HepG2 (cell line): ENCODE measurements around the gene DMXL1. TPM values are rescaled to one million over a fixed set of nuclear protein-coding genes. Genes with fewer than 3 reads are reported as not detected.
A peak's percentile ranks its signal among the peaks of the same experiment; 100 is the strongest.

Source experiments
- ATAC-seq: fragments of 200-7000 bp; cut with Tn5 transposase; 3 replicates; pipeline ENCODE4 v1.9.1; 2020; ENCODE audit warnings: mild to moderate bottlenecking, moderate library complexity
- BruUV-seq: library from RNA; stranded (reverse); fragments of 400-500 nt; replicated peaks from 2 replicates; lab custom pipeline; 2021; lab: Mats Ljungman, UMichigan
- CTCF ChIA-PET: fragments of 300-600 bp; formaldehyde crosslinking; extraction: SDS; loops from one replicate; lab custom pipeline; 2021; ENCODE audit warnings: low total read pairs, inconsistent platforms, low intra/inter-chr PET ratio; lab: Yijun Ruan, JAX
- POLR2A ChIA-PET: fragments of 350-600 bp; sonication (Branson Sonifier 250); formaldehyde crosslinking; loops from one replicate; lab custom pipeline; 2020; ENCODE audit warnings: antibody characterized with exemption, inconsistent platforms; lab: Yijun Ruan, JAX
- DNase-seq: peaks from one replicate; pipeline ENCODE4 v3.0.0-alpha.2; 2015; ENCODE audit warnings: low spot score
- FAIRE-seq: peaks from 3 replicates; lab custom pipeline; 2011; peaks lifted over from hg19 to GRCh38; lab: Jason Lieb, UNC
- H2AFZ ChIP-seq: one replicate; pipeline ENCODE4 v1.6.1; 2011; ENCODE audit warnings: low read length, inconsistent platforms
- H3K27ac ChIP-seq: fragments of 300-600 bp; 3 replicates; pipeline ENCODE4 v1.8.0; 2011; ENCODE audit warnings: mixed run types, mild to moderate bottlenecking, mixed read lengths, low read length, inconsistent platforms; ENCODE audit not compliant: insufficient read depth; ENCODE audit errors: extremely low read length
- H3K27me3 ChIP-seq, 2 experiments: fragments of 200-600 bp in 1 of 2; 2 replicates in 1 of 2; 3 replicates in 1 of 2; pipeline versions ENCODE4 v1.6.0 to v1.8.0; 2011; ENCODE audit warnings: low read length in 2 of 2, mild to moderate bottlenecking in 2 of 2, moderate library complexity in 2 of 2, inconsistent platforms in 1 of 2; ENCODE audit not compliant: insufficient read depth in 2 of 2, control insufficient read depth in 1 of 2
- H3K36me3 ChIP-seq, 2 experiments: fragments of 200-600 bp in 1 of 2; replicated peaks in 1 of 2; 2 replicates in 1 of 2; 3 replicates in 1 of 2; pipeline versions ENCODE4 v1.5.1 to v1.8.0; 2011; ENCODE audit warnings: low read length in 2 of 2, inconsistent platforms in 1 of 2; ENCODE audit not compliant: insufficient read depth in 2 of 2, control insufficient read depth in 1 of 2
- H3K4me1 ChIP-seq: 2 replicates; pipeline ENCODE4 v1.5.1; 2012; ENCODE audit warnings: low read length, inconsistent platforms; ENCODE audit not compliant: insufficient read depth
- H3K4me2 ChIP-seq: 2 replicates; pipeline ENCODE4 v1.6.0; 2011; ENCODE audit warnings: low read depth, low read length, inconsistent platforms
- H3K4me3 ChIP-seq, 3 experiments: fragments of 200-600 bp in 1 of 3; sonication (generic), shearing (Covaris generic) in 1 of 3; replicated peaks in 1 of 3; 2 replicates each; pipeline ENCODE4 v1.5.1; 2011 to 2016; ENCODE audit warnings: low read length in 3 of 3, inconsistent platforms in 2 of 3, low read depth in 2 of 3, mild to moderate bottlenecking in 2 of 3, control low read depth in 1 of 3, mixed read lengths in 1 of 3; ENCODE audit not compliant: insufficient read depth in 1 of 3
- H3K79me2 ChIP-seq: one replicate; pipeline ENCODE4 v1.6.1; 2011; ENCODE audit warnings: low read length, inconsistent platforms; ENCODE audit not compliant: insufficient read depth
- H3K9ac ChIP-seq: 2 replicates; pipeline ENCODE4 v1.6.0; 2011; ENCODE audit warnings: mild to moderate bottlenecking, low read depth, low read length, inconsistent platforms; ENCODE audit not compliant: insufficient read depth
- H3K9me3 ChIP-seq: 2 replicates; pipeline ENCODE4 v1.5.1; 2012; ENCODE audit warnings: mild to moderate bottlenecking, low read length
- H4K20me1 ChIP-seq: 2 replicates; pipeline ENCODE4 v1.6.0; 2011; ENCODE audit warnings: inconsistent platforms, mild to moderate bottlenecking, low read length, moderate library complexity; ENCODE audit not compliant: insufficient read depth
- ADNP ChIP-seq: sonication (generic); formaldehyde crosslinking; IDR thresholded peaks from 2 replicates; pipeline ENCODE4 v1.4.0; 2020; ENCODE audit warnings: missing genetic modification reagents
- BORCS8-MEF2B ChIP-seq: sonication (generic); formaldehyde crosslinking; IDR thresholded peaks from 2 replicates; pipeline ENCODE4 v1.8.0; 2022; ENCODE audit warnings: mild to moderate bottlenecking, missing genetic modification reagents
- BRF2 ChIP-seq: sonication (generic); formaldehyde crosslinking; IDR thresholded peaks from 2 replicates; pipeline ENCODE4 v1.8.1; 2022; ENCODE audit warnings: mild to moderate bottlenecking, missing genetic modification reagents
- CAMTA2 ChIP-seq: sonication (generic); formaldehyde crosslinking; IDR thresholded peaks from 2 replicates; pipeline ENCODE4 v1.4.0; 2020; ENCODE audit warnings: mild to moderate bottlenecking, missing genetic modification reagents, borderline replicate concordance
- FOXK1 ChIP-seq: sonication (generic); formaldehyde crosslinking; IDR thresholded peaks from 2 replicates; pipeline ENCODE4 v1.4.0; 2020; ENCODE audit warnings: low read depth, missing genetic modification reagents, borderline replicate concordance
- GATA4 ChIP-seq: sonication (generic); IDR thresholded peaks from 2 replicates; pipeline ENCODE4 v1.6.1; 2016; ENCODE audit warnings: antibody characterized with exemption, low read depth, borderline replicate concordance
- MAFF ChIP-seq: IDR thresholded peaks from 2 replicates; pipeline ENCODE4 v1.6.1; 2011; ENCODE audit warnings: low read depth, low read length, improper control_type of control experiment
- MAFK ChIP-seq, 2 experiments: IDR thresholded peaks in 1 of 2; conservative IDR thresholded peaks in 1 of 2; 2 replicates each; pipeline ENCODE4 v1.6.1; 2011; ENCODE audit warnings: improper control_type of control experiment in 2 of 2, low read length in 2 of 2
- NFE2L1 ChIP-seq: sonication (generic); formaldehyde crosslinking; IDR thresholded peaks from 2 replicates; pipeline ENCODE4 v1.4.0; 2020; ENCODE audit warnings: missing genetic modification reagents, mild to moderate bottlenecking, borderline replicate concordance
- PCBP2 ChIP-seq: fragments of 200-400 bp; formaldehyde crosslinking; optimal IDR thresholded peaks from 2 replicates; pipeline ENCODE3; 2018; ENCODE audit warnings: low read length, low read depth; ENCODE audit not compliant: poor library complexity, severe bottlenecking
- RFXAP ChIP-seq: sonication (generic); formaldehyde crosslinking; IDR thresholded peaks from 2 replicates; pipeline ENCODE4 v1.4.0; 2020; ENCODE audit warnings: missing genetic modification reagents, borderline replicate concordance
- WGBS: methylation state at CpG from one replicate; pipeline ENCODE4 v1.1.6; 2017; ENCODE audit warnings: low lambda C conversion rate; 5-methylcytosine and 5-hydroxymethylcytosine counted together
- in situ Hi-C: cut with HindIII; loops from 2 replicates; pipeline ENCODE4 v1.10.0; 2017; ENCODE audit warnings: low pct_unique_long_range_greater_than_20kb; ENCODE audit not compliant: extremely low pct_ligation_motif_present
- intact Hi-C: fragments of 100-400 bp; cut with micrococcal nuclease; formaldehyde crosslinking; loops from one replicate; pipeline ENCODE4 v1.10.0; 2022; ENCODE audit not compliant: unreplicated experiment
- polyA plus RNA-seq, 8 experiments: library from polyadenylated mRNA; depleted of rRNA in 3 of 8; stranded (reverse) in 7 of 8; unstranded in 1 of 8; fragments of >200 nt; fragmentation: Illumina TruSeq in 4 of 8; extraction: Trizol in 4 of 8; gene quantifications; 2 replicates each; pipeline versions ENCODE4 v1.2.1 to v1.2.3, GENCODE V29; 2011 to 2016; ENCODE audit warnings: low read depth in 4 of 8, missing spikeins in 1 of 8, mixed read lengths in 1 of 8; ENCODE audit not compliant: insufficient read depth in 1 of 8
- total RNA-seq, 5 experiments: library from RNA; depleted of rRNA; stranded (reverse); fragments of >200 nt; fragmentation: Illumina TruSeq; extraction: Trizol; gene quantifications; 2 replicates each; pipeline ENCODE4 v1.2.3, GENCODE V29; 2016; ENCODE audit warnings: low read depth in 1 of 5
- TF ChIP-seq, protein P1 (sequence below): IDR thresholded peaks from 2 replicates; pipeline ENCODE4 v1.4.0; 2020; ENCODE audit warnings: mild to moderate bottlenecking, missing genetic modification reagents
- TF ChIP-seq, protein P2 (sequence below): sonication (generic); formaldehyde crosslinking; IDR thresholded peaks from 2 replicates; pipeline ENCODE4 v1.5.0; 2020; ENCODE audit warnings: missing genetic modification reagents

Gene DMXL1
- total and polyA plus RNA-seq, 2 of the 13 experiments (the other 11 are each of a cell fraction or from before 2014, with no cell fraction given) = 6.9 to 18.6 TPM

DNA sequence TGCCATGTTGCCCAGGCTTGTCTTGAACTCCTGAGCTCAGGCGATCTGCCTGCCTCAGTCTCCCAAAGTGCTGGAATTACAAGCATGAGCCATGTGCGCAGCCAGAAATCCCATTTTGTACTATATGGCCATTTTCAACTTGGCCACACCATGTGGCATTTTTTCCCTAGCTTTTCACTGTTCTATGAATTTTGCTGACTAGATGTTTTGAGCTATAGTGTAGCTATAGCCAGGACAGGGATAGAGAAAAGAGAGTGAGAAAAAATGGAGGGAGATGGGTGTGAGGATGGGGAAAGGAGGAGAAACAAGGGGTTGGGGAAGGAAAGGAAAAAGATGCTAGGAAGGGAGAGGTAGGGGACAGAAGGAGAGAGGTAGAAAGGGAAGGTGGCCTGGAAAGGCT is 46.4 kb downstream of the DMXL1 start:
- in situ Hi-C loops (no loop called here), intact Hi-C loops (no loop called here)
- TF ChIP-seq MAFF = peak; percentile 81
- TF ChIP-seq PCBP2 = no peak
- peak; percentile 78 to 84 for TF ChIP-seq MAFK (conservative IDR thresholded peaks at IDR 0.05 in 1 of 2, IDR thresholded peaks at IDR 0.05 in 1 of 2; ENCODE audit: low read length in 2 of 2)
- 97% methylated on average over 2 of the region's 2 CpGs for WGBS
- Histone ChIP-seq H3K4me2 (no peak overlapping the region), H3K27me3 (no peaks in the 10 kb centered on the region), H3K79me2 (no peaks in the 10 kb centered on the region), H2AFZ (no peak overlapping the region), H3K9ac (no peak overlapping the region), H3K36me3 (peaks cover 3 to 22% of the 10 kb centered on the region in 2 experiments; a peak in 4 of 5 replicates), H3K9me3 (no peaks in the 10 kb centered on the region), H3K4me1 (no peaks in the 10 kb centered on the region), H3K4me3 (no peak overlapping the region), H4K20me1 (no peaks in the 10 kb centered on the region), H3K27ac (no peak overlapping the region)
- FAIRE-seq = no peak
- ChIA-PET CTCF (no interaction called here), POLR2A (no interaction called here)
- no peak for ATAC-seq
- no TSS peak for BruUV-seq
- DNase-seq = no peak

DNA sequence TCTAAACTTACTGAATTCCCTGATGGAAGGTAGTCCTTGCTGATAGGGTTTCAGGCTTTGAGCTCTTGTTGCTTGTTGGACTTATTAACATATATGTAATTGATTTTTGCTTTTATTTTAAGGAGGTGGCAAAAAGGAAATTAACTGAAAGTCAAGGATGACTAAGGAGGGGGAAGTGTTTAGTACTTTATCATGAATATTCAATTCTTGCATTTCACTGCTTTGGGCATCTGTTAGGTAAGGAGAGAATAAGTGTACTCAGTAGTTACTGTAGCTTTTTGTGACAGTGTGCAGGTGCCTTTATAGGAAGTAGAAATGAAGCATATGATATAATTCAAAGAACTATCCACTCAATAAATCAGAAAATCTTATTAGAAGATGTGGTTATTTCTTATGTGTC is 47.1 kb downstream of the DMXL1 start:
- Histone ChIP-seq H4K20me1 (no peaks in the 10 kb centered on the region), H3K9ac (no peak overlapping the region), H3K79me2 (no peaks in the 10 kb centered on the region), H3K9me3 (no peaks in the 10 kb centered on the region), H3K4me2 (no peak overlapping the region), H3K36me3 (peaks cover 3 to 22% of the 10 kb centered on the region in 2 experiments; a peak in 4 of 5 replicates), H2AFZ (no peak overlapping the region), H3K4me3 (no peak overlapping the region), H3K4me1 (no peaks in the 10 kb centered on the region), H3K27me3 (no peaks in the 10 kb centered on the region), H3K27ac (no peak overlapping the region)
- no peak for ATAC-seq
- BruUV-seq = no TSS peak
- POLR2A ChIA-PET = no interaction called here
- CTCF ChIA-PET = no interaction called here
- in situ Hi-C loops (no loop called here), intact Hi-C loops (no loop called here)
- no peak for DNase-seq
- no peak for FAIRE-seq
- TF ChIP-seq BORCS8-MEF2B = no peak
- TF ChIP-seq FOXK1 (CRISPR knock-in tag) = no peak
- no peak for TF ChIP-seq ADNP
- no peak for TF ChIP-seq GATA4
- TF ChIP-seq, protein P1, sequence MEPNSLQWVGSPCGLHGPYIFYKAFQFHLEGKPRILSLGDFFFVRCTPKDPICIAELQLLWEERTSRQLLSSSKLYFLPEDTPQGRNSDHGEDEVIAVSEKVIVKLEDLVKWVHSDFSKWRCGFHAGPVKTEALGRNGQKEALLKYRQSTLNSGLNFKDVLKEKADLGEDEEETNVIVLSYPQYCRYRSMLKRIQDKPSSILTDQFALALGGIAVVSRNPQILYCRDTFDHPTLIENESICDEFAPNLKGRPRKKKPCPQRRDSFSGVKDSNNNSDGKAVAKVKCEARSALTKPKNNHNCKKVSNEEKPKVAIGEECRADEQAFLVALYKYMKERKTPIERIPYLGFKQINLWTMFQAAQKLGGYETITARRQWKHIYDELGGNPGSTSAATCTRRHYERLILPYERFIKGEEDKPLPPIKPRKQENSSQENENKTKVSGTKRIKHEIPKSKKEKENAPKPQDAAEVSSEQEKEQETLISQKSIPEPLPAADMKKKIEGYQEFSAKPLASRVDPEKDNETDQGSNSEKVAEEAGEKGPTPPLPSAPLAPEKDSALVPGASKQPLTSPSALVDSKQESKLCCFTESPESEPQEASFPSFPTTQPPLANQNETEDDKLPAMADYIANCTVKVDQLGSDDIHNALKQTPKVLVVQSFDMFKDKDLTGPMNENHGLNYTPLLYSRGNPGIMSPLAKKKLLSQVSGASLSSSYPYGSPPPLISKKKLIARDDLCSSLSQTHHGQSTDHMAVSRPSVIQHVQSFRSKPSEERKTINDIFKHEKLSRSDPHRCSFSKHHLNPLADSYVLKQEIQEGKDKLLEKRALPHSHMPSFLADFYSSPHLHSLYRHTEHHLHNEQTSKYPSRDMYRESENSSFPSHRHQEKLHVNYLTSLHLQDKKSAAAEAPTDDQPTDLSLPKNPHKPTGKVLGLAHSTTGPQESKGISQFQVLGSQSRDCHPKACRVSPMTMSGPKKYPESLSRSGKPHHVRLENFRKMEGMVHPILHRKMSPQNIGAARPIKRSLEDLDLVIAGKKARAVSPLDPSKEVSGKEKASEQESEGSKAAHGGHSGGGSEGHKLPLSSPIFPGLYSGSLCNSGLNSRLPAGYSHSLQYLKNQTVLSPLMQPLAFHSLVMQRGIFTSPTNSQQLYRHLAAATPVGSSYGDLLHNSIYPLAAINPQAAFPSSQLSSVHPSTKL (CRISPR knock-in tag) = no peak
- no peak for TF ChIP-seq CAMTA2 (CRISPR knock-in tag)
- TF ChIP-seq, protein P2, sequence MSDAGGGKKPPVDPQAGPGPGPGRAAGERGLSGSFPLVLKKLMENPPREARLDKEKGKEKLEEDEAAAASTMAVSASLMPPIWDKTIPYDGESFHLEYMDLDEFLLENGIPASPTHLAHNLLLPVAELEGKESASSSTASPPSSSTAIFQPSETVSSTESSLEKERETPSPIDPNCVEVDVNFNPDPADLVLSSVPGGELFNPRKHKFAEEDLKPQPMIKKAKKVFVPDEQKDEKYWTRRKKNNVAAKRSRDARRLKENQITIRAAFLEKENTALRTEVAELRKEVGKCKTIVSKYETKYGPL (CRISPR knock-in tag) = no peak
- TF ChIP-seq RFXAP (CRISPR knock-in tag) = no peak
- TF ChIP-seq BRF2 (CRISPR knock-in tag) = no peak
- TF ChIP-seq NFE2L1 (CRISPR knock-in tag) = no peak
